ENCODE data around the gene ZNF804B.

The ZNF804B gene

GRCh38 chr7:88985295-88985694 is 225.8 kb downstream of the ZNF804B start:
- no peak for DNase-seq

- DNase-seq = no peak
These were observed 241.8 kb downstream of the ZNF804B start for GRCh38 chr7:89001306-89001705.

GRCh38 chr7:89002981-89003956 is 243.8 kb downstream of the ZNF804B start:
- peak in 1 of 2 experiments; percentile 11 for DNase-seq

GRCh38 chr7:89012016-89012415 is 252.5 kb downstream of the ZNF804B start:
- no peak for DNase-seq

GRCh38 chr7:89017695-89018094 is 258.2 kb downstream of the ZNF804B start:
- no peak for DNase-seq

- DNase-seq = no peak
These were observed 262.2 kb downstream of the ZNF804B start for GRCh38 chr7:89021741-89022140.

- no peak for DNase-seq
These were observed 263.7 kb downstream of the ZNF804B start for GRCh38 chr7:89023206-89023605.

- DNase-seq = no peak
These were observed 264.4 kb downstream of the ZNF804B start for GRCh38 chr7:89023877-89024276.

- no peak for DNase-seq
These were observed 268.3 kb downstream of the ZNF804B start for GRCh38 chr7:89027781-89028180.

- no peak for DNase-seq
These were observed 268.8 kb downstream of the ZNF804B start for GRCh38 chr7:89028319-89028718.

GRCh38 chr7:89029864-89030263 is 270.4 kb downstream of the ZNF804B start:
- no peak for DNase-seq

- DNase-seq = no peak
These were observed 281.7 kb downstream of the ZNF804B start for GRCh38 chr7:89041240-89041639.

- no peak for DNase-seq
These were observed 283.4 kb downstream of the ZNF804B start for GRCh38 chr7:89042940-89043339.

- no peak for DNase-seq
These were observed 289.5 kb downstream of the ZNF804B start for GRCh38 chr7:89049043-89049442.

- DNase-seq = no peak
These were observed 293.6 kb downstream of the ZNF804B start for GRCh38 chr7:89053130-89053529.

- DNase-seq = no peak
These were observed 294.9 kb downstream of the ZNF804B start for GRCh38 chr7:89054361-89054760.

- no peak for DNase-seq
These were observed 300.7 kb downstream of the ZNF804B start for GRCh38 chr7:89060234-89060633.

GRCh38 chr7:89064831-89065230 is 305.3 kb downstream of the ZNF804B start:
- DNase-seq = no peak

GRCh38 chr7:89067048-89067447 is 307.5 kb downstream of the ZNF804B start:
- no peak for DNase-seq

GRCh38 chr7:89072081-89072480 is 312.6 kb downstream of the ZNF804B start:
- no peak for DNase-seq

GRCh38 chr7:89073776-89074175 is 314.3 kb downstream of the ZNF804B start:
- DNase-seq = no peak

GRCh38 chr7:89077992-89078391 is 318.5 kb downstream of the ZNF804B start:
- DNase-seq = no peak

- no peak for DNase-seq
These were observed 326.1 kb downstream of the ZNF804B start for GRCh38 chr7:89085580-89085979.

- DNase-seq = no peak
These were observed 332.1 kb downstream of the ZNF804B start for GRCh38 chr7:89091550-89091949.

- DNase-seq = no peak
These were observed 334.8 kb downstream of the ZNF804B start for GRCh38 chr7:89094269-89094668.

Measured in NCI-H2081 (cell line).